ENCODE data around the gene NTNG2.

GRCh38 chr9:132143359-132143758 is 18.5 kb upstream of the NTNG2 start:
- TF ChIP-seq CTCF (IDR thresholded peaks at IDR 0.05 in 8 of 11, conservative IDR thresholded peaks at IDR 0.05 in 3 of 11) (no peak), POLR2A (IDR thresholded peaks at IDR 0.05) (no peak)

Measured in spleen (tissue), 7 donors.